HepG2 (cell line): ENCODE results near the gene CDHR1. TPM values are rescaled to one million over a fixed set of nuclear protein-coding genes. Genes with fewer than 3 reads are reported as not detected.

Experiments
- ATAC-seq: fragments of 200-7000 bp; cut with Tn5 transposase; 3 replicates; pipeline ENCODE4 v1.9.1; 2020; ENCODE audit warnings: mild to moderate bottlenecking, moderate library complexity
- BruUV-seq: library from RNA; stranded (reverse); fragments of 400-500 nt; replicated peaks from 2 replicates; lab custom pipeline; 2021; lab: Mats Ljungman, UMichigan
- CTCF ChIA-PET: fragments of 300-600 bp; formaldehyde crosslinking; extraction: SDS; loops from one replicate; lab custom pipeline; 2021; ENCODE audit warnings: low total read pairs, inconsistent platforms, low intra/inter-chr PET ratio; lab: Yijun Ruan, JAX
- POLR2A ChIA-PET: fragments of 350-600 bp; sonication (Branson Sonifier 250); formaldehyde crosslinking; loops from one replicate; lab custom pipeline; 2020; ENCODE audit warnings: antibody characterized with exemption, inconsistent platforms; lab: Yijun Ruan, JAX
- DNase-seq: peaks from one replicate; pipeline ENCODE4 v3.0.0-alpha.2; 2015; ENCODE audit warnings: low spot score
- FAIRE-seq: peaks from 3 replicates; lab custom pipeline; 2011; peaks lifted over from hg19 to GRCh38; lab: Jason Lieb, UNC
- H2AFZ ChIP-seq: one replicate; pipeline ENCODE4 v1.6.1; 2011; ENCODE audit warnings: low read length, inconsistent platforms
- H3K27ac ChIP-seq: fragments of 300-600 bp; 3 replicates; pipeline ENCODE4 v1.8.0; 2011; ENCODE audit warnings: mixed run types, mild to moderate bottlenecking, mixed read lengths, low read length, inconsistent platforms; ENCODE audit not compliant: insufficient read depth; ENCODE audit errors: extremely low read length
- H3K27me3 ChIP-seq, 2 experiments: fragments of 200-600 bp in 1 of 2; 2 replicates in 1 of 2; 3 replicates in 1 of 2; pipeline versions ENCODE4 v1.6.0 to v1.8.0; 2011; ENCODE audit warnings: low read length in 2 of 2, mild to moderate bottlenecking in 2 of 2, moderate library complexity in 2 of 2, inconsistent platforms in 1 of 2; ENCODE audit not compliant: insufficient read depth in 2 of 2, control insufficient read depth in 1 of 2
- H3K36me3 ChIP-seq, 2 experiments: fragments of 200-600 bp in 1 of 2; replicated peaks in 1 of 2; 2 replicates in 1 of 2; 3 replicates in 1 of 2; pipeline versions ENCODE4 v1.5.1 to v1.8.0; 2011; ENCODE audit warnings: low read length in 2 of 2, inconsistent platforms in 1 of 2; ENCODE audit not compliant: insufficient read depth in 2 of 2, control insufficient read depth in 1 of 2
- H3K4me1 ChIP-seq: 2 replicates; pipeline ENCODE4 v1.5.1; 2012; ENCODE audit warnings: low read length, inconsistent platforms; ENCODE audit not compliant: insufficient read depth
- H3K4me2 ChIP-seq: 2 replicates; pipeline ENCODE4 v1.6.0; 2011; ENCODE audit warnings: low read depth, low read length, inconsistent platforms
- H3K4me3 ChIP-seq, 3 experiments: fragments of 200-600 bp in 1 of 3; sonication (generic), shearing (Covaris generic) in 1 of 3; replicated peaks in 1 of 3; 2 replicates each; pipeline ENCODE4 v1.5.1; 2011 to 2016; ENCODE audit warnings: low read length in 3 of 3, inconsistent platforms in 2 of 3, low read depth in 2 of 3, mild to moderate bottlenecking in 2 of 3, control low read depth in 1 of 3, mixed read lengths in 1 of 3; ENCODE audit not compliant: insufficient read depth in 1 of 3
- H3K79me2 ChIP-seq: one replicate; pipeline ENCODE4 v1.6.1; 2011; ENCODE audit warnings: low read length, inconsistent platforms; ENCODE audit not compliant: insufficient read depth
- H3K9ac ChIP-seq: 2 replicates; pipeline ENCODE4 v1.6.0; 2011; ENCODE audit warnings: mild to moderate bottlenecking, low read depth, low read length, inconsistent platforms; ENCODE audit not compliant: insufficient read depth
- H3K9me3 ChIP-seq: 2 replicates; pipeline ENCODE4 v1.5.1; 2012; ENCODE audit warnings: mild to moderate bottlenecking, low read length
- H4K20me1 ChIP-seq: 2 replicates; pipeline ENCODE4 v1.6.0; 2011; ENCODE audit warnings: inconsistent platforms, mild to moderate bottlenecking, low read length, moderate library complexity; ENCODE audit not compliant: insufficient read depth
- ADNP ChIP-seq: sonication (generic); formaldehyde crosslinking; IDR thresholded peaks from 2 replicates; pipeline ENCODE4 v1.4.0; 2020; ENCODE audit warnings: missing genetic modification reagents
- CBX1 ChIP-seq: IDR thresholded peaks from one replicate; pipeline ENCODE4 v1.6.1; 2016; ENCODE audit warnings: antibody characterized with exemption, low read depth
- IRF2 ChIP-seq: IDR thresholded peaks from 2 replicates; pipeline ENCODE4 v1.6.1; 2018; ENCODE audit warnings: missing genetic modification reagents, missing compliant biosample characterization
- MAF1 ChIP-seq: sonication (generic); formaldehyde crosslinking; IDR thresholded peaks from 2 replicates; pipeline ENCODE4 v1.5.0; 2020; ENCODE audit warnings: missing genetic modification reagents, borderline replicate concordance
- NFYC ChIP-seq: IDR thresholded peaks from 2 replicates; pipeline ENCODE4 v1.6.1; 2016; ENCODE audit warnings: missing genetic modification reagents, missing compliant biosample characterization
- PHB2 ChIP-seq: fragments of 450-650 bp; IDR thresholded peaks from 2 replicates; pipeline ENCODE4 v1.6.1; 2018; ENCODE audit not compliant: partially characterized antibody
- RCOR2 ChIP-seq: IDR thresholded peaks from 2 replicates; pipeline ENCODE4 v1.6.1; 2016; ENCODE audit warnings: missing biosample characterization, missing genetic modification reagents
- REL ChIP-seq: sonication (generic); formaldehyde crosslinking; conservative IDR thresholded peaks from 2 replicates; pipeline ENCODE4 v1.8.0; 2022; ENCODE audit warnings: mild to moderate bottlenecking, missing genetic modification reagents, moderate library complexity
- SMAD1 ChIP-seq: sonication (generic); formaldehyde crosslinking; IDR thresholded peaks from 2 replicates; pipeline ENCODE4 v1.4.0; 2020; ENCODE audit warnings: missing genetic modification reagents, low read depth, mild to moderate bottlenecking, borderline replicate concordance
- ZFP1 ChIP-seq: IDR thresholded peaks from 2 replicates; pipeline ENCODE4 v1.6.1; 2016
- ZFP36 ChIP-seq: fragments of 150-350 bp; IDR thresholded peaks from 2 replicates; pipeline ENCODE4 v1.6.1; 2018; ENCODE audit warnings: borderline replicate concordance, low read length, low read depth; ENCODE audit not compliant: partially characterized antibody
- ZFX ChIP-seq: sonication (generic); formaldehyde crosslinking; IDR thresholded peaks from 2 replicates; pipeline ENCODE4 v1.4.0; 2020; ENCODE audit warnings: mild to moderate bottlenecking, low read depth, missing genetic modification reagents, moderate library complexity
- ZNF180 ChIP-seq: sonication (generic); formaldehyde crosslinking; IDR thresholded peaks from 2 replicates; pipeline ENCODE4 v1.4.0; 2020; ENCODE audit warnings: low read depth, missing genetic modification reagents, borderline replicate concordance
- ZNF3 ChIP-seq: IDR thresholded peaks from 2 replicates; pipeline ENCODE4 v1.7.0; 2017; ENCODE audit warnings: inconsistent platforms
- ZNF34 ChIP-seq: sonication (generic); formaldehyde crosslinking; IDR thresholded peaks from 2 replicates; pipeline ENCODE4 v1.4.0; 2020; ENCODE audit warnings: mild to moderate bottlenecking, missing genetic modification reagents, borderline replicate concordance
- ZNF432 ChIP-seq: sonication (generic); formaldehyde crosslinking; IDR thresholded peaks from 2 replicates; pipeline ENCODE4 v1.5.0; 2020; ENCODE audit warnings: missing genetic modification reagents, mild to moderate bottlenecking, borderline replicate concordance
- ZNF776 ChIP-seq: sonication (generic); formaldehyde crosslinking; IDR thresholded peaks from 2 replicates; pipeline ENCODE4 v1.4.0; 2020; ENCODE audit warnings: mild to moderate bottlenecking, missing genetic modification reagents
- WGBS: methylation state at CpG from one replicate; pipeline ENCODE4 v1.1.6; 2017; ENCODE audit warnings: low lambda C conversion rate; 5-methylcytosine and 5-hydroxymethylcytosine counted together
- in situ Hi-C: cut with HindIII; loops from 2 replicates; pipeline ENCODE4 v1.10.0; 2017; ENCODE audit warnings: low pct_unique_long_range_greater_than_20kb; ENCODE audit not compliant: extremely low pct_ligation_motif_present
- intact Hi-C: fragments of 100-400 bp; cut with micrococcal nuclease; formaldehyde crosslinking; loops from one replicate; pipeline ENCODE4 v1.10.0; 2022; ENCODE audit not compliant: unreplicated experiment
- polyA plus RNA-seq, 8 experiments: library from polyadenylated mRNA; depleted of rRNA in 3 of 8; stranded (reverse) in 7 of 8; unstranded in 1 of 8; fragments of >200 nt; fragmentation: Illumina TruSeq in 4 of 8; extraction: Trizol in 4 of 8; gene quantifications; 2 replicates each; pipeline versions ENCODE4 v1.2.1 to v1.2.3, GENCODE V29; 2011 to 2016; ENCODE audit warnings: low read depth in 4 of 8, missing spikeins in 1 of 8, mixed read lengths in 1 of 8; ENCODE audit not compliant: insufficient read depth in 1 of 8
- total RNA-seq, 5 experiments: library from RNA; depleted of rRNA; stranded (reverse); fragments of >200 nt; fragmentation: Illumina TruSeq; extraction: Trizol; gene quantifications; 2 replicates each; pipeline ENCODE4 v1.2.3, GENCODE V29; 2016; ENCODE audit warnings: low read depth in 1 of 5
- TF ChIP-seq, protein P1 (sequence below): sonication (generic); formaldehyde crosslinking; IDR thresholded peaks from 2 replicates; pipeline ENCODE4 v1.4.0; 2020; ENCODE audit warnings: missing genetic modification reagents, low read depth, mild to moderate bottlenecking, borderline replicate concordance
- TF ChIP-seq, protein P2 (sequence below): sonication (generic); formaldehyde crosslinking; IDR thresholded peaks from 2 replicates; pipeline ENCODE4 v1.5.0; 2020; ENCODE audit warnings: missing genetic modification reagents
- TF ChIP-seq, protein P3 (sequence below): sonication (generic); formaldehyde crosslinking; IDR thresholded peaks from 2 replicates; pipeline ENCODE4 v1.8.1; 2022; ENCODE audit warnings: mild to moderate bottlenecking, missing genetic modification reagents
- TF ChIP-seq, protein P4 (sequence below): sonication (generic); formaldehyde crosslinking; IDR thresholded peaks from 2 replicates; pipeline ENCODE4 v1.4.0; 2020; ENCODE audit warnings: missing genetic modification reagents

CDHR1 gene
- total and polyA plus RNA-seq, 2 of the 13 experiments (the other 11 are each of a cell fraction or from before 2014, with no cell fraction given): 0.04 to 0.09 TPM

DNA sequence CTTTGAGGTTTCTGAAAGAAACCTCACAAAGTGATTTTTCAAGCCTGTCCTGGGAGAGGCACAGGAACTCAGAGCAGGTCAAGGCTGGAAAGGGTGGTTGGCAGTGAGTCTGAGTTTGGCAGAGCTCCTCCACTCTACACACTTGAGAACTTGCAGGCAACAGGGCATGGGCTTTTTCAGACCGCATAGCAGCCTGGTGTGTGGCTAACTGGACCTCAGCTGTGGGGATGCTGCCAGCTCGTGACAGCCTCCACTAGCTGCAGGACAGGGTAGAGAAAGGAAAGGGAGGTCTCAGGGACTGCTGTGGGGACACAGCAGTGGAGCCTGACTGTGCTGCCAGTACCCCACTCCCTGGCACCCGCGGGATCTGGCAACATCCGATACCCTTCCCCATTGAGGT lies 2.6 kb downstream of the CDHR1 start (continued):
- TF ChIP-seq MAF1 (CRISPR knock-in tag): no peak
- no peak for TF ChIP-seq ZNF432 (CRISPR knock-in tag)

DNA sequence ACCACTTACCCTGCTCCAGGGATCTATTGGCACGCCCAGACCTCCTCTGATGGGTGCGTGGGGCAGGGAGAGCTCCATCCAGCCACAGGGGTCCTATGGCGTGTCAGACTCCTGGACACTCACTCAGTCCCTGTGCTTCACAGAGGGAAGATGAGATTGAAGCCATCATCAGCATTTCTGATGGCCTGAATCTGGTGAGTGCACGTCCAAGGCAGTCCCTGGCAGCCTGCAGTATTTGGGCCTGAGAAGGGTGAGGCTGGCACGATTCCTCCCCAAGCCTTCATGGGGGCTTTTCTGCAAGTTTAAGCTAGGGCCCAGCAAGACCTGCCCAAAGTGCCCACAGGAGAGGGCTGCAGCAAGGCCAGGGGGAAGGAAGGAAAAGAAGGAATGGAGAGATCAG lies 3.3 kb downstream of the CDHR1 start:
- DNase-seq (no peak), FAIRE-seq (no peak), ATAC-seq (no peak)
- intact Hi-C loops: no loop called here
- H3K9me3 ChIP-seq: no peaks in the 10 kb centered on the region
- no peaks in the 10 kb centered on the region for H3K79me2 ChIP-seq
- ChIA-PET POLR2A (no interaction called here), CTCF (no interaction called here)
- no peaks in the 10 kb centered on the region for H4K20me1 ChIP-seq
- no TSS peak for BruUV-seq
- no peak overlapping the region for H2AFZ ChIP-seq
- no peaks in the 10 kb centered on the region for H3K4me1 ChIP-seq
- peaks cover 9 to 63% of the 10 kb centered on the region in 2 experiments for H3K27me3 ChIP-seq
- no peak for TF ChIP-seq RCOR2 (CRISPR knock-in tag)
- no peak for TF ChIP-seq SMAD1 (CRISPR knock-in tag)
- TF ChIP-seq ZNF776 (CRISPR knock-in tag): no peak
- TF ChIP-seq, protein P1, sequence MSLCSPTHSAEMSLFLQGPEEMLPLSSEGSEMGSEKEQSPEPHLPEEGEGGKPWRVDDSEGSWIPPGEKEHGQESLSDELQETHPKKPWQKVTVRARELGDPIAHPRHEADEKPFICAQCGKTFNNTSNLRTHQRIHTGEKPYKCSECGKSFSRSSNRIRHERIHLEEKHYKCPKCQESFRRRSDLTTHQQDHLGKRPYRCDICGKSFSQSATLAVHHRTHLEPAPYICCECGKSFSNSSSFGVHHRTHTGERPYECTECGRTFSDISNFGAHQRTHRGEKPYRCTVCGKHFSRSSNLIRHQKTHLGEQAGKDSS (CRISPR knock-in tag): no peak
- TF ChIP-seq ZFP1 (CRISPR knock-in tag): no peak
- no peak for TF ChIP-seq ZNF34 (CRISPR knock-in tag)
- no peak for TF ChIP-seq NFYC (CRISPR knock-in tag)
- TF ChIP-seq CBX1: no peak
- no peak for TF ChIP-seq IRF2 (CRISPR knock-in tag)
- TF ChIP-seq, protein P2, sequence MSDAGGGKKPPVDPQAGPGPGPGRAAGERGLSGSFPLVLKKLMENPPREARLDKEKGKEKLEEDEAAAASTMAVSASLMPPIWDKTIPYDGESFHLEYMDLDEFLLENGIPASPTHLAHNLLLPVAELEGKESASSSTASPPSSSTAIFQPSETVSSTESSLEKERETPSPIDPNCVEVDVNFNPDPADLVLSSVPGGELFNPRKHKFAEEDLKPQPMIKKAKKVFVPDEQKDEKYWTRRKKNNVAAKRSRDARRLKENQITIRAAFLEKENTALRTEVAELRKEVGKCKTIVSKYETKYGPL (CRISPR knock-in tag): no peak
- TF ChIP-seq, protein P3, sequence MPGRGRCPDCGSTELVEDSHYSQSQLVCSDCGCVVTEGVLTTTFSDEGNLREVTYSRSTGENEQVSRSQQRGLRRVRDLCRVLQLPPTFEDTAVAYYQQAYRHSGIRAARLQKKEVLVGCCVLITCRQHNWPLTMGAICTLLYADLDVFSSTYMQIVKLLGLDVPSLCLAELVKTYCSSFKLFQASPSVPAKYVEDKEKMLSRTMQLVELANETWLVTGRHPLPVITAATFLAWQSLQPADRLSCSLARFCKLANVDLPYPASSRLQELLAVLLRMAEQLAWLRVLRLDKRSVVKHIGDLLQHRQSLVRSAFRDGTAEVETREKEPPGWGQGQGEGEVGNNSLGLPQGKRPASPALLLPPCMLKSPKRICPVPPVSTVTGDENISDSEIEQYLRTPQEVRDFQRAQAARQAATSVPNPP (CRISPR knock-in tag): no peak
- TF ChIP-seq ZFX (CRISPR knock-in tag): no peak
- no peak for TF ChIP-seq ZFP36
- TF ChIP-seq, protein P4, sequence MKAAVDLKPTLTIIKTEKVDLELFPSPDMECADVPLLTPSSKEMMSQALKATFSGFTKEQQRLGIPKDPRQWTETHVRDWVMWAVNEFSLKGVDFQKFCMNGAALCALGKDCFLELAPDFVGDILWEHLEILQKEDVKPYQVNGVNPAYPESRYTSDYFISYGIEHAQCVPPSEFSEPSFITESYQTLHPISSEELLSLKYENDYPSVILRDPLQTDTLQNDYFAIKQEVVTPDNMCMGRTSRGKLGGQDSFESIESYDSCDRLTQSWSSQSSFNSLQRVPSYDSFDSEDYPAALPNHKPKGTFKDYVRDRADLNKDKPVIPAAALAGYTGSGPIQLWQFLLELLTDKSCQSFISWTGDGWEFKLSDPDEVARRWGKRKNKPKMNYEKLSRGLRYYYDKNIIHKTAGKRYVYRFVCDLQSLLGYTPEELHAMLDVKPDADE (CRISPR knock-in tag): no peak
- no peak for TF ChIP-seq ZNF3
- no peak for TF ChIP-seq REL (CRISPR knock-in tag)
- TF ChIP-seq PHB2: no peak
- no peak for TF ChIP-seq ZNF180
- TF ChIP-seq ADNP: no peak
- no peak overlapping the region for H3K4me3 ChIP-seq
- H3K36me3 ChIP-seq: no peaks in the 10 kb centered on the region
- in situ Hi-C loops: no loop called here
- 0% methylated on average over 3 of the region's 5 CpGs for WGBS
- no peak overlapping the region for H3K9ac ChIP-seq
- no peak overlapping the region for H3K27ac ChIP-seq
- H3K4me2 ChIP-seq: no peak overlapping the region
